Measurements from ENCODE around the gene ANKFY1.

The ANKFY1 gene

GRCh38 chr17:4272213-4272971 is 8.6 kb upstream of the ANKFY1 start:
- Histone ChIP-seq H4K20me1 (ENCODE audit: insufficient read depth, low read length) (no peaks in the 10 kb centered on the region), H3K4me3 (ENCODE audit: low read length) (no peak overlapping the region), H3K4me1 (ENCODE audit: low read length) (no peaks in the 10 kb centered on the region), H3K79me2 (ENCODE audit: low read length) (peaks cover 40% of the 10 kb centered on the region), H3F3A (ENCODE audit: insufficient read depth, low read length) (peaks cover 4% of the 10 kb centered on the region; the same call in 1 of the 2 replicates), H3K27me3 (replicated peaks; ENCODE audit: insufficient read depth, low read length) (no peaks in the 10 kb centered on the region), H3K9me2 (replicated peaks; ENCODE audit: insufficient read depth, low read length) (no peaks in the 10 kb centered on the region), H3K4me2 (ENCODE audit: low read depth, low read length) (no peak overlapping the region), H2AFZ (ENCODE audit: low read length) (no peak overlapping the region), H3K27ac (ENCODE audit: low read length) (no peak overlapping the region), H3K36me3 (replicated peaks; ENCODE audit: insufficient read depth, low read length) (peaks cover 9% of the 10 kb centered on the region; the same call in 1 of the 2 replicates), H3K9ac (ENCODE audit: low read length) (no peak overlapping the region), H3K9me3 (replicated peaks; ENCODE audit: insufficient read depth, low read length) (no peaks in the 10 kb centered on the region)
- no peak for DNase-seq
- TF ChIP-seq CTCF (IDR thresholded peaks at IDR 0.05; ENCODE audit: low read length): no peak
- no peak for TF ChIP-seq EZH2 (optimal IDR thresholded peaks at IDR 0.05; ENCODE audit: low read depth, low read length)
- no peak for TF ChIP-seq EZH2phosphoT487 (IDR thresholded peaks at IDR 0.05; ENCODE audit: low read length)

GRCh38 chr17:4270736-4271135 is 7.0 kb upstream of the ANKFY1 start:
- Histone ChIP-seq H3K4me3 (ENCODE audit: low read length) (no peak overlapping the region), H2AFZ (ENCODE audit: low read length) (no peak overlapping the region), H3F3A (ENCODE audit: insufficient read depth, low read length) (peaks cover 18% of the 10 kb centered on the region), H3K79me2 (ENCODE audit: low read length) (peaks cover 23% of the 10 kb centered on the region), H3K9ac (ENCODE audit: low read length) (no peak overlapping the region), H3K27ac (ENCODE audit: low read length) (no peak overlapping the region), H3K27me3 (replicated peaks; ENCODE audit: insufficient read depth, low read length) (no peaks in the 10 kb centered on the region), H4K20me1 (ENCODE audit: insufficient read depth, low read length) (no peaks in the 10 kb centered on the region), H3K36me3 (replicated peaks; ENCODE audit: insufficient read depth, low read length) (peaks cover 9% of the 10 kb centered on the region; the same call in 1 of the 2 replicates), H3K4me1 (ENCODE audit: low read length) (no peaks in the 10 kb centered on the region), H3K4me2 (ENCODE audit: low read depth, low read length) (no peak overlapping the region), H3K9me2 (replicated peaks; ENCODE audit: insufficient read depth, low read length) (no peaks in the 10 kb centered on the region), H3K9me3 (replicated peaks; ENCODE audit: insufficient read depth, low read length) (no peaks in the 10 kb centered on the region)
- TF ChIP-seq EZH2 (optimal IDR thresholded peaks at IDR 0.05; ENCODE audit: low read depth, low read length) (no peak), EZH2phosphoT487 (IDR thresholded peaks at IDR 0.05; ENCODE audit: low read length) (no peak), CTCF (IDR thresholded peaks at IDR 0.05; ENCODE audit: low read length) (no peak)
- DNase-seq: no peak

- Histone ChIP-seq H3K4me3 (ENCODE audit: low read length) (no peak overlapping the region), H3K9ac (ENCODE audit: low read length) (no peak overlapping the region), H3K9me3 (replicated peaks; ENCODE audit: insufficient read depth, low read length) (no peaks in the 10 kb centered on the region), H4K20me1 (ENCODE audit: insufficient read depth, low read length) (no peaks in the 10 kb centered on the region), H2AFZ (ENCODE audit: low read length) (no peak overlapping the region), H3K27me3 (replicated peaks; ENCODE audit: insufficient read depth, low read length) (no peaks in the 10 kb centered on the region), H3K36me3 (replicated peaks; ENCODE audit: insufficient read depth, low read length) (peaks cover 6% of the 10 kb centered on the region; the same call in 1 of the 2 replicates), H3K27ac (ENCODE audit: low read length) (no peak overlapping the region), H3K4me1 (ENCODE audit: low read length) (no peaks in the 10 kb centered on the region), H3K4me2 (ENCODE audit: low read depth, low read length) (no peak overlapping the region), H3K9me2 (replicated peaks; ENCODE audit: insufficient read depth, low read length) (no peaks in the 10 kb centered on the region), H3K79me2 (ENCODE audit: low read length) (peaks cover 15% of the 10 kb centered on the region), H3F3A (ENCODE audit: insufficient read depth, low read length) (peaks cover 22% of the 10 kb centered on the region)
- no peak for DNase-seq
- no peak for TF ChIP-seq CTCF (IDR thresholded peaks at IDR 0.05; ENCODE audit: low read length)
- no peak for TF ChIP-seq EZH2 (optimal IDR thresholded peaks at IDR 0.05; ENCODE audit: low read depth, low read length)
- TF ChIP-seq EZH2phosphoT487 (IDR thresholded peaks at IDR 0.05; ENCODE audit: low read length): no peak
Observed at GRCh38 chr17:4269915-4270314, 6.1 kb upstream of the ANKFY1 start.
